HEK293 (cell line): ENCODE data around the gene LMBR1.

Source experiments
- ELK4 ChIP-seq: IDR thresholded peaks from 2 replicates; pipeline ENCODE4 v1.6.1; 2011; ENCODE audit warnings: mild to moderate bottlenecking, low read depth, low read length, borderline replicate concordance
- GLI4 ChIP-seq: fragments of 450-650 bp; formaldehyde crosslinking; IDR thresholded peaks from 2 replicates; pipeline ENCODE4 v1.5.1; 2016; ENCODE audit warnings: missing biosample characterization, missing genetic modification characterization
- KLF16 ChIP-seq: fragments of 450-650 bp; formaldehyde crosslinking; IDR thresholded peaks from 2 replicates; pipeline ENCODE4 v1.5.1; 2017; ENCODE audit warnings: missing biosample characterization, missing genetic modification characterization
- KLF9 ChIP-seq: fragments of 450-650 bp; formaldehyde crosslinking; IDR thresholded peaks from 2 replicates; pipeline ENCODE4 v1.5.1; 2016; ENCODE audit warnings: missing biosample characterization, missing genetic modification characterization, low read depth
- MZF1 ChIP-seq: fragments of 450-650 bp; formaldehyde crosslinking; IDR thresholded peaks from 2 replicates; pipeline ENCODE4 v1.5.1; 2017; ENCODE audit warnings: missing biosample characterization, missing genetic modification characterization, borderline replicate concordance
- SP7 ChIP-seq: fragments of 450-650 bp; formaldehyde crosslinking; IDR thresholded peaks from 2 replicates; pipeline ENCODE4 v1.5.1; 2016; ENCODE audit warnings: missing biosample characterization, missing genetic modification characterization
- TCF7L2 ChIP-seq: IDR thresholded peaks from 2 replicates; pipeline ENCODE4 v1.6.1; 2011; ENCODE audit warnings: low read depth, mild to moderate bottlenecking, inconsistent platforms, low read length, moderate library complexity, borderline replicate concordance
- WT1 ChIP-seq: fragments of 450-650 bp; formaldehyde crosslinking; IDR thresholded peaks from 2 replicates; pipeline ENCODE4 v1.5.1; 2016; ENCODE audit warnings: missing biosample characterization, missing genetic modification characterization
- YY2 ChIP-seq: fragments of 450-650 bp; formaldehyde crosslinking; IDR thresholded peaks from 2 replicates; pipeline ENCODE4 v1.5.1; 2016; ENCODE audit warnings: missing biosample characterization, missing genetic modification characterization
- ZBTB10 ChIP-seq: fragments of 450-650 bp; formaldehyde crosslinking; IDR thresholded peaks from 2 replicates; pipeline ENCODE4 v1.5.1; 2016; ENCODE audit warnings: missing biosample characterization, missing genetic modification characterization
- ZFP37 ChIP-seq: fragments of 450-650 bp; formaldehyde crosslinking; IDR thresholded peaks from 2 replicates; pipeline ENCODE4 v1.5.1; 2016; ENCODE audit warnings: missing biosample characterization, missing genetic modification characterization
- ZNF175 ChIP-seq: fragments of 450-650 bp; formaldehyde crosslinking; IDR thresholded peaks from 2 replicates; pipeline ENCODE4 v1.5.1; 2016; ENCODE audit warnings: missing biosample characterization, missing genetic modification characterization
- ZNF214 ChIP-seq: fragments of 450-650 bp; formaldehyde crosslinking; IDR thresholded peaks from 2 replicates; pipeline ENCODE4 v1.5.1; 2017; ENCODE audit warnings: missing biosample characterization, mild to moderate bottlenecking, missing genetic modification characterization, borderline replicate concordance
- ZNF239 ChIP-seq: fragments of 450-650 bp; formaldehyde crosslinking; IDR thresholded peaks from 2 replicates; pipeline ENCODE4 v1.5.1; 2016; ENCODE audit warnings: missing biosample characterization, missing genetic modification characterization
- ZNF280C ChIP-seq: fragments of 450-650 bp; formaldehyde crosslinking; IDR thresholded peaks from 2 replicates; pipeline ENCODE4 v1.5.1; 2016; ENCODE audit warnings: missing biosample characterization, missing genetic modification characterization
- ZNF362 ChIP-seq: fragments of 450-650 bp; formaldehyde crosslinking; IDR thresholded peaks from 2 replicates; pipeline ENCODE4 v1.5.1; 2016; ENCODE audit warnings: missing biosample characterization, missing genetic modification characterization
- ZNF416 ChIP-seq: fragments of 450-650 bp; formaldehyde crosslinking; IDR thresholded peaks from 2 replicates; pipeline ENCODE4 v1.5.1; 2016; ENCODE audit warnings: missing biosample characterization, missing genetic modification characterization
- ZNF423 ChIP-seq: fragments of 450-650 bp; formaldehyde crosslinking; IDR thresholded peaks from 2 replicates; pipeline ENCODE4 v1.5.1; 2016; ENCODE audit warnings: missing biosample characterization, missing genetic modification characterization
- ZNF426 ChIP-seq: fragments of 450-650 bp; formaldehyde crosslinking; IDR thresholded peaks from 2 replicates; pipeline ENCODE4 v1.5.1; 2017; ENCODE audit warnings: missing biosample characterization, missing genetic modification characterization, mild to moderate bottlenecking, inconsistent platforms, moderate library complexity
- ZNF488 ChIP-seq: fragments of 450-650 bp; formaldehyde crosslinking; IDR thresholded peaks from 2 replicates; pipeline ENCODE4 v1.5.1; 2016; ENCODE audit warnings: missing biosample characterization, missing genetic modification characterization
- ZNF514 ChIP-seq: fragments of 450-650 bp; formaldehyde crosslinking; IDR thresholded peaks from 2 replicates; pipeline ENCODE4 v1.5.1; 2016; ENCODE audit warnings: missing biosample characterization, missing genetic modification characterization
- ZNF558 ChIP-seq: fragments of 450-650 bp; formaldehyde crosslinking; IDR thresholded peaks from 2 replicates; pipeline ENCODE4 v1.5.1; 2016; ENCODE audit warnings: missing biosample characterization, missing genetic modification characterization
- ZNF585B ChIP-seq: fragments of 450-650 bp; formaldehyde crosslinking; IDR thresholded peaks from 2 replicates; pipeline ENCODE4 v1.5.1; 2016; ENCODE audit warnings: missing biosample characterization, missing genetic modification characterization
- ZNF600 ChIP-seq: fragments of 450-650 bp; formaldehyde crosslinking; IDR thresholded peaks from 2 replicates; pipeline ENCODE4 v1.5.1; 2016; ENCODE audit warnings: missing biosample characterization, missing genetic modification characterization
- ZNF621 ChIP-seq: fragments of 450-650 bp; formaldehyde crosslinking; IDR thresholded peaks from 2 replicates; pipeline ENCODE4 v1.5.1; 2017; ENCODE audit warnings: missing biosample characterization, missing genetic modification characterization
- ZNF623 ChIP-seq: fragments of 450-650 bp; formaldehyde crosslinking; IDR thresholded peaks from 2 replicates; pipeline ENCODE4 v1.5.1; 2016; ENCODE audit warnings: missing biosample characterization, missing genetic modification characterization
- ZNF701 ChIP-seq: fragments of 450-650 bp; formaldehyde crosslinking; IDR thresholded peaks from 2 replicates; pipeline ENCODE4 v1.5.1; 2016; ENCODE audit warnings: missing biosample characterization, missing genetic modification characterization
- ZNF707 ChIP-seq: fragments of 450-650 bp; formaldehyde crosslinking; IDR thresholded peaks from 2 replicates; pipeline ENCODE4 v1.5.1; 2016; ENCODE audit warnings: missing biosample characterization, missing genetic modification characterization
- ZNF768 ChIP-seq: fragments of 450-650 bp; formaldehyde crosslinking; IDR thresholded peaks from 2 replicates; pipeline ENCODE4 v1.5.1; 2018; ENCODE audit warnings: missing biosample characterization, mild to moderate bottlenecking, missing genetic modification characterization
- ZSCAN23 ChIP-seq: fragments of 450-650 bp; formaldehyde crosslinking; IDR thresholded peaks from 2 replicates; pipeline ENCODE4 v1.5.1; 2016; ENCODE audit warnings: missing biosample characterization, missing genetic modification characterization
- ZSCAN5A ChIP-seq: fragments of 450-650 bp; formaldehyde crosslinking; IDR thresholded peaks from 2 replicates; pipeline ENCODE4 v1.5.1; 2016; ENCODE audit warnings: missing biosample characterization, missing genetic modification characterization

The LMBR1 gene

GRCh38 chr7:156927571-156928405, 34.8 kb upstream of the LMBR1 start (continued):
- no peak for TF ChIP-seq ZSCAN5A (tag by site-specific recombination)
- TF ChIP-seq ZNF768 (tag by site-specific recombination) = no peak
- TF ChIP-seq ZNF214 (tag by site-specific recombination) = no peak
- no peak for TF ChIP-seq ZNF175 (tag by site-specific recombination)
- no peak for TF ChIP-seq ZNF558 (tag by site-specific recombination)
- TF ChIP-seq ZNF600 (tag by site-specific recombination) = peak; percentile 43; the same call in 1 of the 2 replicates
- no peak for TF ChIP-seq ZNF707
- TF ChIP-seq ZNF585B (tag by site-specific recombination) = no peak
- no peak for TF ChIP-seq ZNF488
- TF ChIP-seq ELK4 = no peak
- TF ChIP-seq MZF1 (tag by site-specific recombination) = no peak
- TF ChIP-seq GLI4 (tag by site-specific recombination) = no peak
- no peak for TF ChIP-seq ZNF701 (tag by site-specific recombination)
- no peak for TF ChIP-seq ZNF621 (tag by site-specific recombination)
- TF ChIP-seq ZBTB10 = no peak
- TF ChIP-seq ZNF426 (tag by site-specific recombination) = no peak
- TF ChIP-seq WT1 (tag by site-specific recombination) = no peak
- TF ChIP-seq KLF16 (tag by site-specific recombination) = 0 out of 2 replicates have a peak, but pooled peaks have one; percentile 34
- TF ChIP-seq YY2 = no peak
- no peak for TF ChIP-seq ZNF514
- TF ChIP-seq ZNF416 (tag by site-specific recombination) = no peak
- no peak for TF ChIP-seq ZSCAN23 (tag by site-specific recombination)
- TF ChIP-seq ZNF239 (tag by site-specific recombination) = no peak
- TF ChIP-seq ZNF362 (tag by site-specific recombination) = 0 out of 2 replicates have a peak, but pooled peaks have one; percentile 52
- TF ChIP-seq SP7 = no peak
- TF ChIP-seq ZFP37 = no peak
- TF ChIP-seq ZNF423 (tag by site-specific recombination) = peak; percentile 55; the same call in 1 of the 2 replicates
- TF ChIP-seq KLF9 (tag by site-specific recombination) = no peak
- no peak for TF ChIP-seq TCF7L2
- TF ChIP-seq ZNF280C = no peak
- TF ChIP-seq ZNF623 (tag by site-specific recombination) = no peak
